Stimulated activated CD8-positive, alpha-beta memory T cell treated with anti-CD3 and anti-CD28 coated beads, Interleukin-4, amount 100 ng/mL, for 1 hour (primary cell): ENCODE data around the gene ARMCX5.

Source experiments
- DNase-seq, 2 donors: peaks; one replicate each; pipeline ENCODE4 v3.0.0-alpha.2; 2020; ENCODE audit warnings: low read depth in 2 of 2, low spot score in 1 of 2

Gene ARMCX5

GRCh38 chrX:102599084-102599950 is at the start of gene ARMCX5:
ARMCX5 (plus strand) TSS chrX:102599515; CDS start chrX:102602142, 2,627 bp downstream.
- DNase-seq = peak in 1 of 2 donors; percentile 26

DNA sequence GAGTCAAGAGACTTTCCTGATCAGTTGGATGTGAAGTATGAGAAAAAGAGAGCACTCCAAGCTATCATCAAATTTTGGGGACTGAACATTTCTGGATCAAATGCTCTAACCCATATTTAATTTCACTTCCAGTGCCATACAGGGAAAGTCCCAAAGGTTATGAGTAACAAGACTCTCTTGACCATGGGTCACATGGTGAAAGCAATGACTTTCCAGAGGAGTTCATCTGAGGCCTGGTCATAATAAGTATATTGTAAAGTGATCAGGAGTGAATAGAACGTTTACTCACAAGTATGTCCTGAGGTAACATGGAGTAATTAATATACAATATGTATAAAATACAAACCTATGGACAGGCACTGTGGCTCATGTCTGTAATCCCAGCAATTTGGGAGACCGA is 40.7 kb upstream of the ARMCX5 start:
- no peak for DNase-seq

- no peak for DNase-seq
These were observed 38.8 kb upstream of the ARMCX5 start for GRCh38 chrX:102560423-102561068.

- no peak for DNase-seq
These were observed 18.4 kb upstream of the ARMCX5 start for GRCh38 chrX:102580891-102581290.

DNA sequence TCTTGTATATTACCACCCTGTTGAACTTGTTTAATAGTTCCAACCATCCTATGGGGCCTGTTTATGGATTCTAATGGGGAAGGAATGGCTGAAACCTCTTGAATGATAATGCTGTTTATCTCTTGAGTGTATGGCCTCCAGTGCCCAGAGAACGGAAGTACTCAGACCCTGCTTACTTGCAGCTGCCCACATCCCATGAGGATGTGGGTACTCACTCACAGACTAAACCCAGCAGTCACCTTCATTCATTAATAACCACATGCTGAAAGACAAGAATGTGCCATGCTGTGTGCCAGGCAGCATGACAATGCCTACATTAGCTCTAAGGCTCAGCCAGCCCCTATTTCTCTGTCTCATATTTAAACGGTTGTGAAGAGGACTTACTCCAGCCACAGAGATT is 5.9 kb upstream of the ARMCX5 start:
- DNase-seq = no peak

DNA sequence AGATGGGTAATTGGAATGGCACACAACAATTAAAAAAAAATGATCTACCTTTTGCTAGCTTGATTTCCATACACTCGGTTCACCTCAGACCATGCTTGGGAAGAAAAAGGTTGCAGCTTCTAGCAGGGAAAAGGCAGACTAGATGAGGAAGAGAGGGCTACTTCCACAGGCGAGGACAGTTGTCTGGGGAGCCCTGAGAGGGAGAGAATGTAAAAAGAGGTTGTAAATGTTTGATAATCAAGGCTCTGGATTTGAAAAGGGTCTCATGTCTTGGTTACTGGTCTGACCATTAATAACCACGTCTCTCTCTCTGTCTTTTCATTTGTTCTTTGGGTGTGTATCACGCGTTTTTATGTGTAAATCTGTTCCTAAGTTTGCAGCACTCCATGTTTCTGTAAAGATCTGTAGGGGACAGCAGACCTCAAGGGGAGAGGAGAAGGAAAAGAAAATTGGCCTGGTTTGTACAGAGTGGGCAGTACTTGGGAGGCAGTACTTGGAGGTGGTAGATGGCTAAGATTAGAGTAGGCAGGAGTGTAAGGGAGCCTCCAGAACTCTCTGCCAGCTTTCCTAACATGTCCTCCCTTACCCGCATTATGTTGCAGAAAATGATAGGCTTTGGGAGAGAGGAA is 750 bp downstream of the ARMCX5 start:
- no peak for DNase-seq

DNA sequence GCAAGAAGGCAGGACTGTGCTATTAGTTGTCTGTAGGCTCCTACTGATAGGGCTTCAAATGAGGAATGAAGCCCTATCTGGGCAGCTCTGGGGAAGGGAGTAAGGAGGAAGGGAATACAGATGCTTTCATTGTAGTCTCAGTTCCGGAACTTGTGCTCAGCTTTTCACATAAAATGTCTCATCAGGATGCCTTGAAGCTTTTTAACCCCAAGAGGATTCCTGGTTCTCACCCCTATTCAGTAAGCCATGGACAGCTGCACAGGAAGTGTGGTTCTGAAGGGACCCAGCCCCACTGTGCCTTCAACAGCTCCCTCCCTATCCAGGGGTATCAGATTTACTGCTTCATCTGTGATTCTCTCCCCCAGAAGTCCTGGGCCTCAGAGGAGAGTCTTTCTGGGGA is 5.0 kb downstream of the ARMCX5 start:
- DNase-seq = no peak

DNA sequence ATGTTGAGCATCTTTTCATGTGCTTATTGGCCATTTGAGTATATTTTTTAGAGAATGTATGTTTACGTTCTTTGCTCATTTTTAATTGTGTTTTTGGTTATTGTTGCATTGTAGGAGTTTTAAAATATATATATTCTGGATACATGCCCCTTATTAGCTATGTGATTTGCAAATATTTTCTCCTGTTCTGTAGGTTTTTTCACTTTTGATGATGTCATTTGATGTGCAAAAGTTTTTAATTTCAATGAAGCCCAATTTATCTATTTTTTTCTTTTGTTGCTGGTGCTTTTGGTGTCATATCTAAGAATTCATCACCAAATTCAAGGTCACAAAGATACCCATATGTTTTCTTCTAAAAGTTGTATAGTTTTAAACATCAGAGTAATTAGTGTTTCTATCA is 6.8 kb downstream of the ARMCX5 start:
- no peak for DNase-seq

GRCh38 chrX:102610905-102611304 is 11.6 kb downstream of the ARMCX5 start:
- no peak for DNase-seq

DNA sequence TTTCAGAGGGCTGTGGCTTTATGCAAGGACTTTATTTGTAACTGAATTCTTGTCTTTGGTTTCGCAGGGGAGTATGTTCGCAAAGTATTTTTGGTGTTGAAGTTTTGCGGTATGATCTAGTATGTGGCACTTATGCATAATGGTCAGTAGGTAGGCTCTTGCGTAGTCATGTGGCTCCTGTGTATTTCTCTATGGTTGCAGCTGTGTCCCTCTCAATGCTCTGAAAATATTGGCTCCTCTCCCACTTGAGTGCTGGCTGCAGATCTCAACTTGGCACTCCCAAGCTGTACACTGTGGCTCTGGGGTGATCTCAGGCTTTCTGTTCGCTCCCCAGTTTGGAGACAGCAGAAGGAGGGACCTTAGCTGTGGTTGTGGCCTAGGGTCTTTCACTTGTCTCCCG is 24.8 kb downstream of the ARMCX5 start:
- DNase-seq = no peak

- no peak for DNase-seq
These were observed 28.3 kb downstream of the ARMCX5 start for GRCh38 chrX:102627640-102628039.

- DNase-seq = no peak
These were observed 38.2 kb downstream of the ARMCX5 start for GRCh38 chrX:102637561-102637960.

GRCh38 chrX:102650903-102651241 is 51.6 kb downstream of the ARMCX5 start:
- no peak for DNase-seq

DNA sequence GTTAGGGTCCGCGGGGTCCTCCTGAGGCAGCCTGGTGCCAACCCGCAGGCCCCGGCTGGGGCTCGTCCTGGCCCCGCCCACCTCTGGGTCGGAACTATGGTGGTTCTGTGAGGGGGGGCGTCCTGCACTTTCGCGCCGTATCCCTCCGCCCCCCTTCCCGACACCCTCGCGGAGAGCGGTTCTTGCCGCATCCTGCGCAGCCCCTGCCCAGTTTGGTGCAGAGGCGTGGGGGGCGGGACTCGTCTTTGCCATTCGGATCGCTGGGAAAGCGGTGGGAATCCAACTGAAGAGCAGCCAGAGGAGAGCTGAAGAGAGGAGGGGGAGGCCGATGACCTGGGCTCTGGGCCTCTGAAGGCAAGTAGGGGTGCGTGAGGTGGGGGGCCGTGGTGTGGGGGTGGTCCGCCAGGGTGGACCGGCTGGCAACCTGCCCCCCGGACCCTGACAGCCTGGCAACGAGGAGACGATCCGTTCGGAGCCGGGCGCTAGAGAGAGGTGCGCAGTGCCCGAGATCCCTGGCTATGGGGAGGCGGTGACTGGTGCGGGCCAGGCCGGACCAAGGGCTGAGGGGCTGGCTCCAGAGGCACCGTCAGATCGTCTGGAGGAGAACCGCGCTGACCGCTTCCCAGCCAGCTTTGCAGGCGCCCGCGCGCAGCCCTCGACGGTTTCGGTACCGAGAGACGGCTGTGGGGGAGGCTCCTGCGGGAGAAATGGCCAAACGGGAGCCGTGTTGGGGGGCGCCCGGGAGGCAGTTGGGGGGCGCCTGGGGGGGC is 52.1 kb downstream of the ARMCX5 start, which contains the start of gene GPRASP1:
TSS of gene GPRASP1 (plus strand) at position 242 of the 770 bp plus-strand sequence. CDS start 2,431 bp downstream, outside the sequence.
- DNase-seq = peak in 1 of 2 donors; percentile 39

- peak in 1 of 2 donors; percentile 31 for DNase-seq
These were observed 52.8 kb downstream of the ARMCX5 start for GRCh38 chrX:102652031-102652688.
